ENCODE data around the gene XPNPEP2.

The XPNPEP2 gene

GRCh38 chrX:129738466-129739308 lies at the start of gene XPNPEP2:
Gene XPNPEP2, plus strand, starts transcription at chrX:129738979. Its CDS starts 235 bp downstream, at chrX:129739214.
- no peak for DNase-seq

GRCh38 chrX:129689796-129690195 lies 49.0 kb upstream of the XPNPEP2 start:
- DNase-seq, result no peak

- DNase-seq, result no peak
Measured at GRCh38 chrX:129690435-129690834, 48.3 kb upstream of the XPNPEP2 start.

GRCh38 chrX:129693354-129693753 lies 45.4 kb upstream of the XPNPEP2 start:
- DNase-seq, result no peak

- no peak for DNase-seq
Measured at GRCh38 chrX:129694805-129695204, 44.0 kb upstream of the XPNPEP2 start.

- DNase-seq, result no peak
Measured at GRCh38 chrX:129695535-129695934, 43.2 kb upstream of the XPNPEP2 start.

GRCh38 chrX:129695937-129696336 lies 42.8 kb upstream of the XPNPEP2 start:
- no peak for DNase-seq

- peak; percentile 63 for DNase-seq
Measured at GRCh38 chrX:129696463-129697155, 42.2 kb upstream of the XPNPEP2 start.

- DNase-seq, result no peak
Measured at GRCh38 chrX:129697204-129697829, 41.5 kb upstream of the XPNPEP2 start.

GRCh38 chrX:129698150-129698549 lies 40.6 kb upstream of the XPNPEP2 start:
- DNase-seq, result no peak

- DNase-seq, result no peak
Measured at GRCh38 chrX:129700536-129700935, 38.2 kb upstream of the XPNPEP2 start.

- DNase-seq, result no peak
Measured at GRCh38 chrX:129701624-129702069, 37.1 kb upstream of the XPNPEP2 start.

- DNase-seq, result no peak
Measured at GRCh38 chrX:129704491-129704890, 34.3 kb upstream of the XPNPEP2 start.

- DNase-seq, result no peak
Measured at GRCh38 chrX:129705377-129705925, 33.3 kb upstream of the XPNPEP2 start.

GRCh38 chrX:129705988-129706387 lies 32.8 kb upstream of the XPNPEP2 start:
- DNase-seq, result no peak

- DNase-seq, result no peak
Measured at GRCh38 chrX:129706400-129707072, 32.2 kb upstream of the XPNPEP2 start.

GRCh38 chrX:129714581-129714980 lies 24.2 kb upstream of the XPNPEP2 start:
- no peak for DNase-seq

GRCh38 chrX:129716507-129716906 lies 22.3 kb upstream of the XPNPEP2 start:
- DNase-seq, result no peak

GRCh38 chrX:129717892-129718291 lies 20.9 kb upstream of the XPNPEP2 start:
- DNase-seq, result no peak

- DNase-seq, result no peak
Measured at GRCh38 chrX:129718676-129719075, 20.1 kb upstream of the XPNPEP2 start.

GRCh38 chrX:129719268-129719667 lies 19.5 kb upstream of the XPNPEP2 start:
- no peak for DNase-seq

- no peak for DNase-seq
Measured at GRCh38 chrX:129719931-129720530, 18.7 kb upstream of the XPNPEP2 start.

Measured in NCI-H526 treated with DMSO at 0.1 percent for 48 hours (cell line).